ENCODE data around the gene PTGDR.

DNA sequence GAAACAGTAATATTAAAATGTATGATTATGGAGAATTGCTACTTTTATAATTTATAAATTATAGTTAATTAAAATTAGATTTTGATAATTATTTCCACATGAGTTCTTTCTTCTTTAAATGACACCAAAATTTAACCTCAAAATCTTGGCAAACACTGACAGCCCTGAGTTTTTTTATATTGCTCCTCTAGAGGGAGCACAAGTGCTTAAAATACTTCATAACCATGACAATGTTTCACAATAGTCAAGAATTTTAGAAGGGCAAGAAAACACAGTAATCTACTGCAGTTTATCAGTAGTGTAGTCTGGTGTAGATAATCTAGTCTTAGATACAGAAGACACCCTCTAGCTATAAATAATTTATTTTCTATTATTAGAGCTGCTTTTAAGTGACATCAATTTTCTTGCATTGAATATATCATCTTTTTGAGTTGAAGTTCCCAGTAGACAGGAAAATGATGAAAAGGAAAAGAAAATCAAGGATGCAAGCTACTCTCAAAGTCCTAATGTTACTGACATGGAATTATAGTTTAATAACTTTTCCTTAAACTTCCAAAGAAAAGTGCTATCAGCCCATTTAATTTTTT is 32.3 kb downstream of the PTGDR start:
- TF ChIP-seq SUZ12 (IDR thresholded peaks at IDR 0.05; ENCODE audit: extremely low read depth, insufficient read depth, insufficient read length) (no peak), YY1 (IDR thresholded peaks at IDR 0.05; ENCODE audit: insufficient read depth, insufficient read length) (no peak)
